ENCODE measurements around the gene TMEM52. TPM values are rescaled to one million over a fixed set of nuclear protein-coding genes. Genes with fewer than 3 reads are reported as not detected.

TMEM52 gene
- total and polyA plus RNA-seq, 2 experiments from 2014 or later: 4.2 to 7.1 TPM

DNA sequence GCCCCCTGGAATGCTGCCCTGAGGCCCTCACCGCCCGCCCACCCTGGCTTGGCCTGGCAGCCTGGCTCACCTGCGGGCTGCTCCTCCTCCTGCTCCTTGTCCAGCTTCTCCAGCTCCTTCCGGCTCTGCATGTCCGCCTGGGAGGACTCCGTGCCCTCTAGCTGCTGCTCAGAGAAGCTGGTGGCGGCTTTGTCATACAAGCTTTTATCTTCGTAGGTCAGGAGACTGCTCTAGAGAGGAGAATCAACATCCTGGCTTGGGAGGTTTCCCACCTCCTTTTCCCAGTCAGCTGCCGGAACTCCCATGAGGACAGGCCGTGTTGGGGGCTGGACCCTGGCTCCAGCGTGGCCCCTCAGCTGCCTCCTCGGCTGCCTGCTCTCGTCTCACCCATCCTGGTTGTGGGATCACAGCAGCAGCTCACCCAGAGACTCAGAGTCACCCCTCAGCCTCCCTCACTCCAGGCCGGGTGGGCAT lies 36.6 kb upstream of the TMEM52 start:
- DNase-seq (ENCODE audit: low read depth in 1 of 2, low spot score in 1 of 2): no peak
- Histone ChIP-seq H3K27ac (no peak overlapping the region), H3K4me3 (no peak overlapping the region), H3K27me3 (no peaks in the 10 kb centered on the region), H3K4me1 (ENCODE audit: low read depth) (peaks cover 5% of the 10 kb centered on the region), H3K36me3 (no peaks in the 10 kb centered on the region), H3K9me3 (ENCODE audit: low read depth) (no peaks in the 10 kb centered on the region)
- TF ChIP-seq, protein P1, sequence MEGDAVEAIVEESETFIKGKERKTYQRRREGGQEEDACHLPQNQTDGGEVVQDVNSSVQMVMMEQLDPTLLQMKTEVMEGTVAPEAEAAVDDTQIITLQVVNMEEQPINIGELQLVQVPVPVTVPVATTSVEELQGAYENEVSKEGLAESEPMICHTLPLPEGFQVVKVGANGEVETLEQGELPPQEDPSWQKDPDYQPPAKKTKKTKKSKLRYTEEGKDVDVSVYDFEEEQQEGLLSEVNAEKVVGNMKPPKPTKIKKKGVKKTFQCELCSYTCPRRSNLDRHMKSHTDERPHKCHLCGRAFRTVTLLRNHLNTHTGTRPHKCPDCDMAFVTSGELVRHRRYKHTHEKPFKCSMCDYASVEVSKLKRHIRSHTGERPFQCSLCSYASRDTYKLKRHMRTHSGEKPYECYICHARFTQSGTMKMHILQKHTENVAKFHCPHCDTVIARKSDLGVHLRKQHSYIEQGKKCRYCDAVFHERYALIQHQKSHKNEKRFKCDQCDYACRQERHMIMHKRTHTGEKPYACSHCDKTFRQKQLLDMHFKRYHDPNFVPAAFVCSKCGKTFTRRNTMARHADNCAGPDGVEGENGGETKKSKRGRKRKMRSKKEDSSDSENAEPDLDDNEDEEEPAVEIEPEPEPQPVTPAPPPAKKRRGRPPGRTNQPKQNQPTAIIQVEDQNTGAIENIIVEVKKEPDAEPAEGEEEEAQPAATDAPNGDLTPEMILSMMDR (IDR thresholded peaks at IDR 0.05; ENCODE audit: low read depth, low read length): no peak

DNA sequence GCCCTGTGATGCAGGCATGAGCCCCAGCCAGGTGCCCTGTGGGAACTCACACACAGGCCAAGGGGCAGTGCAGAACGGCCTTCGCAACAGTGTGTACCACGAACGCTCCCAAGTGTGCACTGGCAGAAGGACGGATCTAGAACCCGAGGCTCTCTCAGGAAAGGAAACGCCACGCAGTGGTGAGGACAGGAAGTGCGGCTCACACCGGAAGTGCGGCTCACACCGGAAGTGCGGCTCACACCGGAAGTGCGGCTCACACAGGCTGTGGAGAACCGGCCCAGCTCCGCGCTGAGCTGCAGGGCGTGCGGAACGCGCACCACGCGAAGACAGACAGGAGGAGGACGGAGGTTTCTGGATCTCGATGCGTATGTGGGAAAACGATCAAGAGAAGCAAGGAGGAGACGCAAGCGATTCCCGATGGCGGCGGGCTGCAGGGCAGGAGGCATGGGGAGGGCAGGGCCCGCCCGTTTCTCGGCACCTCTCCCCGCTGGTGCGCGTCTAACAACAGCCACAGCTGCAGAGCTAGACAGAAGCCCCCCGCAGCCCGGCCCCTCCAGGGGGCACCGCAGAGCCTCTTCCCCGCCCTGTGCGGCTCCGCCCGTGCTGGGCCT lies 35.9 kb upstream of the TMEM52 start:
- no peaks in the 10 kb centered on the region for H3K36me3 ChIP-seq
- H3K4me3 ChIP-seq: no peak overlapping the region
- TF ChIP-seq, protein P1 (IDR thresholded peaks at IDR 0.05; ENCODE audit: low read depth, low read length): peak; percentile 15
- H3K4me1 ChIP-seq (ENCODE audit: low read depth): no peaks in the 10 kb centered on the region
- H3K9me3 ChIP-seq (ENCODE audit: low read depth): no peaks in the 10 kb centered on the region
- DNase-seq (ENCODE audit: low read depth in 1 of 2, low spot score in 1 of 2): no peak
- no peaks in the 10 kb centered on the region for H3K27me3 ChIP-seq
- H3K27ac ChIP-seq: no peak overlapping the region

DNA sequence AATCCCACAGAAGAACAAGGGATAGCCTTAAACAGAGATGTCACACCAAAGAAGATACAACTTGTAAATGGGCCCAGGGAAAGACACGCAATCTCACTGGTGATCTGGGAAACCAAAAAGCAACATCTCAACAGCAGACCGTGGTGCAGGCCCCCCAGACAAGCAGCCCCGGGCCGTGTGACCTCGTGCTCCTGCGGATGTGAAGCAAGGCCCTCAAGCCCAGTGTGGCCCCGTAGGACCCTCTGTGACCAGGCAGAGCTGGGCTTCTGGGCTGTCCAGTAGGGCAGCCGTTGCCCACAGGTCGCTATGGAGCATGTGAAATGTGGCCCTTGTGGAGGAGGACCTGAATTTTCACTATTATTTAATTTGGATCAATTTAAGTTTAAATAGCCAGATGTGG lies 34.9 kb upstream of the TMEM52 start:
- Histone ChIP-seq H3K36me3 (no peaks in the 10 kb centered on the region), H3K4me3 (no peak overlapping the region), H3K27ac (no peak overlapping the region), H3K9me3 (ENCODE audit: low read depth) (no peaks in the 10 kb centered on the region), H3K4me1 (ENCODE audit: low read depth) (no peaks in the 10 kb centered on the region), H3K27me3 (no peaks in the 10 kb centered on the region)
- TF ChIP-seq, protein P1 (IDR thresholded peaks at IDR 0.05; ENCODE audit: low read depth, low read length): no peak
- DNase-seq (ENCODE audit: low read depth in 1 of 2, low spot score in 1 of 2): no peak

GRCh38 chr1:1950940-1951339 lies 31.9 kb upstream of the TMEM52 start:
- TF ChIP-seq, protein P1 (IDR thresholded peaks at IDR 0.05; ENCODE audit: low read depth, low read length): no peak
- Histone ChIP-seq H3K36me3 (no peaks in the 10 kb centered on the region), H3K27ac (no peak overlapping the region), H3K4me3 (no peak overlapping the region), H3K9me3 (ENCODE audit: low read depth) (no peaks in the 10 kb centered on the region), H3K27me3 (no peaks in the 10 kb centered on the region), H3K4me1 (ENCODE audit: low read depth) (peaks cover 3% of the 10 kb centered on the region)
- DNase-seq (ENCODE audit: low read depth in 1 of 2, low spot score in 1 of 2): no peak

DNA sequence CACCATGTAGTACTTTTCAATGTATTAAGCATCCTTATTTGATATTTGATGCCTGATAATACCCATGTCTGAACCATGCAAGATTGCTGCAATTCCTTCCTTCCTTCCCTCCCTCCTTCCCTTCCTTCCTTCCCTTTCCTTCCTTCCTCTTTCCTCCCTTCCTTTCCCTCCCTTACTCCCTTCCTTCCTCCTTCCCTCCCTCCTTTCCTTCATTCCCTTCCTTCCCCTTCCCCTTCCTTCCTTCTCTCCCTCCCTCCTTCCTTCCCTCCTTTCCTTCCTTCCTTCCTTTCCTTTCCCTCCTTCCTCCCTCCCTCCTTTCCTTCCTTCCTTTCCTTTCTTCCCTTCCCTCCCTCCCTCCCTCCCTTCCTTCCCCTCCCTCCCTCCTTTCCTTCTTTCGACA lies 29.7 kb upstream of the TMEM52 start:
- Histone ChIP-seq H3K9me3 (ENCODE audit: low read depth) (no peaks in the 10 kb centered on the region), H3K4me3 (no peak overlapping the region), H3K36me3 (no peaks in the 10 kb centered on the region), H3K27me3 (no peaks in the 10 kb centered on the region), H3K4me1 (ENCODE audit: low read depth) (peaks cover 3% of the 10 kb centered on the region), H3K27ac (no peak overlapping the region)
- TF ChIP-seq, protein P1 (IDR thresholded peaks at IDR 0.05; ENCODE audit: low read depth, low read length): no peak
- no peak for DNase-seq (ENCODE audit: low read depth in 1 of 2, low spot score in 1 of 2)

Measured in cardiac muscle cell (in vitro differentiated cells and primary cell).